ENCODE results near the gene TMEM212.

TMEM212 gene

DNA sequence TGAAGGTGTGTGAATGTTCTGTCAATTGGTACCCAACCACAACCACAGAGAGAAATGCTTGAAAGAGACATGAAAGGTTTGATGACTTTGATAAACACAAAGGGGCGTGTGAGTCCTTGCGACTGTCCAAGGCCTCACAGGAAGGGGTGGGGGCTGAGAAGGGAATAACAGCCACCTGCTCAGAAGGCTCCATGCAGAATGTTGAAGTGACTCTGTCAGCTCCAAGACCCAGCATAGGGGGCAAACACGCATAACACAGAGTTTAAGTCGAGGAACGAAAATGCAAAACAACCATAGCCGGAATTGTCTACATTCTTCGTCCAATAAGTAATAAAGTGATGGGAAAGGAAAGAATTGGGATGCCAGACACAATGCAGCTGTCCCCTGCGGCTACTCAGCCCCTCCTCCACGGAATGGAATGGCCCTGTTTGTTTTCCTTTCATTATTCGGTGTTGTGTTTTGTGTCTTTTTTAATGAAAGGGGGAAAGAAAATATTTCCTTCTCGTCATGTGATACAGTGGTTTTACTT lies 19.9 kb downstream of the TMEM212 start:
- in situ Hi-C loops (cut with MboI; ENCODE audit: low pct_unique_long_range_greater_than_20kb, low sequenced_read_pairs, unreplicated experiment): no loop called here
- DNase-seq (ENCODE audit: low spot score): no peak
- TF ChIP-seq, protein P1, sequence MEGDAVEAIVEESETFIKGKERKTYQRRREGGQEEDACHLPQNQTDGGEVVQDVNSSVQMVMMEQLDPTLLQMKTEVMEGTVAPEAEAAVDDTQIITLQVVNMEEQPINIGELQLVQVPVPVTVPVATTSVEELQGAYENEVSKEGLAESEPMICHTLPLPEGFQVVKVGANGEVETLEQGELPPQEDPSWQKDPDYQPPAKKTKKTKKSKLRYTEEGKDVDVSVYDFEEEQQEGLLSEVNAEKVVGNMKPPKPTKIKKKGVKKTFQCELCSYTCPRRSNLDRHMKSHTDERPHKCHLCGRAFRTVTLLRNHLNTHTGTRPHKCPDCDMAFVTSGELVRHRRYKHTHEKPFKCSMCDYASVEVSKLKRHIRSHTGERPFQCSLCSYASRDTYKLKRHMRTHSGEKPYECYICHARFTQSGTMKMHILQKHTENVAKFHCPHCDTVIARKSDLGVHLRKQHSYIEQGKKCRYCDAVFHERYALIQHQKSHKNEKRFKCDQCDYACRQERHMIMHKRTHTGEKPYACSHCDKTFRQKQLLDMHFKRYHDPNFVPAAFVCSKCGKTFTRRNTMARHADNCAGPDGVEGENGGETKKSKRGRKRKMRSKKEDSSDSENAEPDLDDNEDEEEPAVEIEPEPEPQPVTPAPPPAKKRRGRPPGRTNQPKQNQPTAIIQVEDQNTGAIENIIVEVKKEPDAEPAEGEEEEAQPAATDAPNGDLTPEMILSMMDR (IDR thresholded peaks at IDR 0.05; ENCODE audit: extremely low read depth, insufficient read depth, missing control alignments): no peak

DNA sequence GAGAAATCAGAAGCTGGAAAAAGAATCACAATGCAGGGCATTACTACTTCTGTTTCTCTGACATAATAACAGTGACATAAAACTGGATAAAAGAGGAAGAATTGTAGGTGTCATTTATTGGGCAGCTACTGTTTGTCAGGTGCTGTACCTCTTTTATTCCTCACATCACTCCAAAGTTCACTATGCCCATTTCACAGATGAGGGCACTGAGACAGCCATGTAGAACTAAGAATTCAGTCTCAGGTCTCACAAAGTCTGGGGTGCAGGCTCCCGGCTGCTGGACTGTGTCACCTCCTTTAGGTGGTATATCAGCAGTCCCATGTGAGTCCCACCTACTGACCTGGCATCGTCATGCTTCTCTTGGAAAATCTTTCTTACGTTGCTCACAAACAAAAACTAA lies 20.8 kb downstream of the TMEM212 start:
- in situ Hi-C loops (cut with MboI; ENCODE audit: low pct_unique_long_range_greater_than_20kb, low sequenced_read_pairs, unreplicated experiment): no loop called here
- no peak for DNase-seq (ENCODE audit: low spot score)
- TF ChIP-seq, protein P1 (IDR thresholded peaks at IDR 0.05; ENCODE audit: extremely low read depth, insufficient read depth, missing control alignments): no peak

DNA sequence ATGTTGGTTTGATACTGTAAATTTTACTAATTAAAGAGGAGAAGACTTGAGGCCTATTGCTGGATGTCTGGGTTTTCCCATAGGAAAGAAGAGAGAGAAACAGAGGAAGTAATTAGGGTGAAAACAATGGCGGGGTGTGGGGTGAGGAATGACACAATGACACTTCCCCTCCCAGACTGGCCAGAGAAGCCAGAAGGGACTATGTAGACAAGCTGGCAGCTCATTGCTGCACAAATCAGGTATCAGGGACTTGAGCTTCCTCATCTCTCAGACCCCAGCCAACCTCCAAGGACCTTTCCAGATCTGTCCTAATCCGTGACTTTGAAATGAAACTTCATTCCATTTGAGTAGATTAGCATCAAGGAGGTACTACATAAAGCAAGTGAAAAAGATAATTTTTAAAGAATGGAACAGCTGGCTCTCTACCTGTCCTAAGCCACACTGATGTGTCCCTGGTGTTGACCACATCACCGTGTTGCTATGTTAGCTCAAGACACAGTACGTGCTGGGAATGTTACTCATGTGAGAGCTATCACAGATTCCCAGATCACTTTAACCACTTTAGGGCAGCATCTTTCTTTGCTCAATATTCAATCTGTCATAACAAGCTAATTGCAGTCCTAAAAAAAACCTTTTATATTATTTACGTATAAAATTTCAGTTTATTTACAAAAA lies 22.2 kb downstream of the TMEM212 start:
- no peak for DNase-seq (ENCODE audit: low spot score)
- TF ChIP-seq, protein P1 (IDR thresholded peaks at IDR 0.05; ENCODE audit: extremely low read depth, insufficient read depth, missing control alignments): no peak
- in situ Hi-C loops (cut with MboI; ENCODE audit: low pct_unique_long_range_greater_than_20kb, low sequenced_read_pairs, unreplicated experiment): no loop called here

DNA sequence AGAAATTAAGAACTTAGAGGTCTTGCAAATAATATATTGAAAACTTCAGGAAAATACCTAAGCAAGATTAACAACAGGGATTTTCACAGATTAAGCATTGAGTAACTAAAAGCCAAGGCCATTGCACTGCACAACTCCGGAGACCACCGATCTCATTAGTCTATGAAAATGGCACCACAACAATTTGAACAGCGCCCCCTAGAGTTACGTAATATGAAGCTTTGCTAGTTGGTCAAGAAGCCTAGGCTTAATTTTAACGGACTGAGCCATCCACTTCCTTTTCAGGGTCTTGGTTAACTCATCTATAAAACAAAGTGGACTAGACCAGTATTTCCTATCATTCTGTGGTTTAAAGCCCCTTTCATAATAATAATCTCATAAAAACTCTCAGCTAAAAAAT lies 24.8 kb downstream of the TMEM212 start:
- no peak for DNase-seq (ENCODE audit: low spot score)
- in situ Hi-C loops (cut with MboI; ENCODE audit: low pct_unique_long_range_greater_than_20kb, low sequenced_read_pairs, unreplicated experiment): no loop called here

DNA sequence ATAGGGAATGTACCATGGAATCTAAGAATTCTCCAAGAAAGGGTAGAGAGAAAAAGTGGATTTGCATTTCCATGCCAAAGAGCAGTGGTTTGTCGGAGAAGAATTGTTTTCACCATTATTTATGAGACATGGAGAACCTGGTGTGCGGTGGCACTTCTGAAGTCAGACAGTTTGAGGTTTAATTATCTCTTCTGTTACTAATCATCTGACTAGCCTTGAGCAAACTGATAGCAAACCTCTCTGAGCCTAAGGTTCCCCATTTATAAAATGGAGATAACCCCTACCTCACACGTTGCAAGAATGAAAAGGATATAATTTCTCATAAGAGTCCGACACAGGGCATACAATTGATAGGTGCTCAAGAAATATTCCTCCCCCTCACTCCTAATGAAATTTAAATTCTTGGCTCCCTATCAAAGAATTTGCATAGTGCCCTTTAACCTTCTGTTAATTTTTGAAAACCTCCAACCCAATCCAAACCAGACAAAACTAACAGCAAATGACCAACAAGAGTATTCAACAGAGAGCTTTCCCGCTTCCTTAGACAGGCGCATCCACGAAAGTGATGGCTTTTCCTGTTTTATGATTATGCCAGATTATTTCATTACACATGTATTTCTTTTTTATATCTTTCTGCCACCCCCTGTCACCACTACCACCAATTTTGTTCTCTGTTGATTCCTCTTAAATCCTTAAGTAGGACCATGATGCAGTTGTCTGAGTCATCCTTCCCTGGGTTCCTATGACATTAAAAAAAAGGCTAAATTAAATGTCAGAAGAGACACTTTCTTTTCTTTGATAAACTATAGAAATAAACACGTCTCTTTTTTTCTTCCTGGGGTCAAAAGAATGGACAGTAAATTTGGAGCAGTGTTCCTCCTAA lies 28.5 kb downstream of the TMEM212 start:
- in situ Hi-C loops (cut with MboI; ENCODE audit: low pct_unique_long_range_greater_than_20kb, low sequenced_read_pairs, unreplicated experiment): no loop called here
- TF ChIP-seq, protein P1 (IDR thresholded peaks at IDR 0.05; ENCODE audit: extremely low read depth, insufficient read depth, missing control alignments): no peak
- no peak for DNase-seq (ENCODE audit: low spot score)

More for the DNA sequence above, 24.8 kb downstream of the TMEM212 start:
- TF ChIP-seq, protein P1 (IDR thresholded peaks at IDR 0.05; ENCODE audit: extremely low read depth, insufficient read depth, missing control alignments): peak; percentile 34

DNA sequence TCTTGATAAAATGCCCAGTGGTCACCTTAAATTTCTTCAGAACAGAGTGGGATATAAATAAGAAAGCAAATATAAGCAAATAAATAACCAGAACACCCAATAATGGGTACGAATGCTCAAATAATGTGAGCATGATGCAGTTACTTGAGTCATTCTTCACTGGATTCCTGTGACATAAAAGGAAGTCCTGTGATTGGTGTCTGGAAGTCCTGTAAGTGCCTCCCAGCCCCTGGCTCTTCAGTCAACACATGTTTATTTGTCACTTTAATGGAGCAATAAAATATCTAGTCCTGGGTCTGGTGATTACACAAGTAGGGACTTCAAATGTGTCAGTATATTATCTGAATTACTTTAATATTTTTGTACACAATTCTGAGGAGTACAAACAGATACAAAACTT lies 30.4 kb downstream of the TMEM212 start:
- TF ChIP-seq, protein P1 (IDR thresholded peaks at IDR 0.05; ENCODE audit: extremely low read depth, insufficient read depth, missing control alignments): no peak
- in situ Hi-C loops (cut with MboI; ENCODE audit: low pct_unique_long_range_greater_than_20kb, low sequenced_read_pairs, unreplicated experiment): no loop called here
- DNase-seq (ENCODE audit: low spot score): no peak

All from GM13977 (cell line).